CD1c-positive myeloid dendritic cell (primary cell): ENCODE results near the gene HLA-DRB1.
"Not testable (repeated sequence)": the region's sequence is repeated elsewhere in the genome, so short reads cannot be mapped to it uniquely, and the experiment has no call there.

Source experiments
- DNase-seq: peaks from one replicate; pipeline ENCODE4 v3.0.0-alpha.2; 2016; ENCODE audit errors: extremely low spot score

HLA-DRB1 gene

DNA sequence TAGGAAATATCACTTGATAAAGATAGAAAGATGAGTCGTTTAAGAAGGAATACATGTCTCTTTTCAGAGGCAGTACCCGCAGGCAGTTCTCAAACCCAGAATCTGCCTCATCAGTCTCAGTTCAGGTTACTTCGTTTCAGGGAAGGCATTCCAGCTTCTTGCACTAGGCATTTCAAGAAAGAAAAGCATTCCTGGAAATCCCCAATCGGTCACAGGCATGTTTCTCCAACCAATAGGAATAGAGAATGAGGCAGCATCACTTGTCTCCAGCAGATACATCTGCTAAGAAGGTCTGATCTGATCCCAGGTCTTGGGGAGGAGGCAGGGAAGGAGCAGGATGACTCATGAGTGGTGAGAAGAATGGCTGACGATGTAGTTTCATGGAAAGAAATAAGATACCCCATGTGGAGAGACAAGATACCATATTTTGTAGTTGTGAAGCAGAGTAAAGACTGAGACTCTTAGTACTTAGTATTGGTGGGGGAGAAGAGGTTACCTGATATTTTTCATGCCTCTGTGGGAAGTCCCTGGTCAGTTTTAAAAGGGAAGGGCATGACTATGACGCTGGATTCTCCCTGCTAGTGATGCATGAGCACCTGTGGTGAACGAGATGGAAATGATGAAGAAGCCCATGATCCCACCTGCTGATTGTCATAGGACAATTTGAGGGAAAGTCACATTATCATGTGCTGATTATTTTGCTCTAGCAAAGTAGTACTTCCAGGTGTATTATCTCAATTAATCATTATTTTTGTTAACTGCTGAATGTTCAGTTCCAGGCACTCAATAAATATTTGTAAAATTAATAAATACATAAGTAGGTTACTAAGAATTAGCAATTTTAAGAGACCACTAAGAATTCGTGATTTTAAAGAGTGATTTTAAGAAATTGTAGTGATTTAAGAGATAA, 20.3 kb upstream of the HLA-DRB1 start:
- peak; percentile 99 for DNase-seq

DNA sequence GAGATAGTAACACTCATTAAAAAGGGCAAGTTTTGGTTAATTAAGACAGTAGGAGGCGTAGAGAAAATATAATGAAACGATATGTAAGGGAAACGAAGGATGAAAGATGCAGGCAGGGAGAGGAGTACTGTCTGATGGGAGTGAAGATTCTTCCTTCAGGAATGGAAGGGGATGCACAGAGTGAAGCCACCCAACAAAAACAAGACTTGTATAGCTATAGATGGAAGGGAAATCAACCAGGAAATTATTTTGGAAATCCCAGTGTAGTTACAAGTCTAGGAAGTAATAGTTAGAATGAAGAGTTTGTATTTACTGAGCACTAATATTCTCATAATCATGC, 19.7 kb upstream of the HLA-DRB1 start:
- DNase-seq: no peak

DNA sequence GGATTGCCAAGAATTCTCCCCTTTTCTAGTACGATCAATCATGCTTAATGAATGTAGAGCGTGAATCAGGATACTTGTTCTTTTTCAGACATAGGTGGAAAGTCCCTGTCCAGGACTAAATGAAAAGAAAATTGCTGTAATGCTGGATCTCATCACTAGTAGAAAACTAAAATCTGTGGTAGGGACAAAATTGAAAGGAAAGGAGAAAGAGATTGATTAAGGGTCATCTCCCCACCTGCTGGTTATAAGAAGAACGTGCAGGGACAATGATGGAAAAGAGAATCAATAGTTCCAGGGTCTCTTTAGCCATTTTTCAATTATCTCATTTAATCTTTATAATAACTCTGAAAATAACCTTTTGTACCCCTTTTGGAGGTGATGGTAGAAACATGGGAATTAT, 18.7 kb upstream of the HLA-DRB1 start:
- no peak for DNase-seq

GRCh38 chr6:32607988-32608298, 18.3 kb upstream of the HLA-DRB1 start:
- no peak for DNase-seq

DNA sequence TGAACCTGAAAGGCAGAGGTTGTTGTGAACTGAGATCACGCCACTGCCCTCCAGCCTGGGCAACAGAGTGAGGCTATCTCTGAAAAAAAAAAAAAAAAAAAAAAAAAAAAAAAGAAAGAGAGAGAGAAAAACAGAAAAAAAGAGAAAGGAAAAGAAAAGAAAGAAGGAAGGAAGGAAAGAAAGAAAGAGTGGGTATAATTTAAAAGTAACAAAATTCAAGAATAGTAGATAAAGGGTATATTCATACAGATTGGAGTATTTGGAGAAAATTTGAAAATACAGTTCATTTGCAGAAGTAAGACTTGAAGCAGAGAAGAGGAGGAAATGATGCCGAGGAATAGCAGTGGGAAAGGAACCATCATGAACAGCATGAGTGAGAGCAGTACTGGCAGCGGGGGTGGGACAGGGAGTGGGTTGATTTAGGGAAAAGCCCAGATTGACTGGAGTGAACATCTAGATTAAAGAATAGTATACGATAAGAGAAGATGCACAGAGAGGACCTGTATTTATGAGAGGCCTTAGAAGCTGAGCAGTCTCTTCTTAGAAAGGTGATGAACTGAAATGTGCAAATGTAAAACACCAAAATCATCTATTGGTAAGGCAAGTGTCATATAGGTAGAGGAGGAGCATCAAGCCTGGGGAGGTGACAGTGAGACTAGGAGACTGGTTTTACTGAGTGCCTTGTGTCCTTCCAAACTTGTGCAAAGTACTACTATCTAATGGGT, 17.8 kb upstream of the HLA-DRB1 start:
- peak; percentile 92 for DNase-seq

DNA sequence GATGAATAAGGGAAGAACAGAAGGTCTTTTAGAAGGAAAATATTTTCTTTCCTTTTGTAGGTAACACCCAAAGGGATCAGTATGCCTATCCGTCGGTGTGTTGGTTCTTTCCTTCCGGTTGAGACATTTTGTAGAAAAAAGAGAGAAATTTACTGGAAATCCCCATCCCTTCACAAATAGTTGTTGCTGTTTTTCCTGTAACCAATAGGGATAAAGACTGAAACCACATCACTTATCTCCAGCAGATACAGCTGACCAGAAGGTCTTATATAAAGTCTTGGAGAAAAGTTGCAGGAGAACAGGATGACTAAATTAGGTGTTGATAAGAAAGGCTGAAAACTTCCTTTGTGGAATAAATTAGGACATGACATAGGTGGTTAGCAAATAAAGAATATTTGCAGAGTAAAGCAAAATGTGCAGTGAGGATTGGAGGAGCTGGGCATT, 14.8 kb upstream of the HLA-DRB1 start:
- peak; percentile 75 for DNase-seq

- peak; percentile 64 for DNase-seq
These were observed 14.2 kb upstream of the HLA-DRB1 start for GRCh38 chr6:32603888-32604287.

GRCh38 chr6:32603222-32603621, 13.6 kb upstream of the HLA-DRB1 start:
- DNase-seq: no peak

GRCh38 chr6:32602383-32602782, 12.7 kb upstream of the HLA-DRB1 start:
- DNase-seq: peak; percentile 81

DNA sequence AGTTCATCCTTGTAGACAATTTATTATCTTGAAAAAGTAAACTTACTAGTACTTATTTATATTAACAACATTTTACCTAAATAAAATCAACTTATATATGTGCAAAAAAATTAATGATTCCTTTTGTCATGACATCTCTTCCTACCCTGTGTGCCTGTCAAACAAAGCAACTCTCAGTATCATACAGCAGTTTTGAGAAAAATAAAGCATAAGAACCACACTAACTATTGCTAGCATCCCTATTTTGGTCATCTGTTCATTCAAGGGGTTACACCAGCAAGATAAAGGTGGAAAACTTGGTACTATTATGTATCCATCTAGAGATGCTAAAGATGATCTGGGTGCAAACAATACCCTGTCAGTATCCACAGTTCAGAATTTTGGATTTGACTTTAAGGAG, 7.4 kb upstream of the HLA-DRB1 start:
- DNase-seq: no peak

DNA sequence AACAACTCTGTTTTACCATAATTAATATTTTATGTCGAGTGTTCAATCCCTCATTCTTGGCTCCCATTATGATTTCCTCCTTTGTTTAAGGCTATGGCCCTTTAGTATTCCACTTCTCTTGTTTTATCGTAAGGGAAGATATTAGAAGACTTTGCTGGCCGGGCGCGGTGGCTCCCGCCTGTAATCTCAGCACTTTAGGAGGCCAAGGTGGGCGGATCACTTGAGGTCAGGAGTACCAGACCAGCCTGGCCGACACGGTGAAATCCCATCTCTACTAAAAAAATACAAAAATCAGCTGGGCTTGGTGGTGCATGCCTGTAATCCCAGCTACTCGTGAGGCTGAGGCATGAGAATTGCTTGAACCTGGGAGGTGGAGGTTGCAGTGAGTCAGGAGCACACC, 1.1 kb upstream of the HLA-DRB1 start:
- DNase-seq: not testable (repeated sequence)

GRCh38 chr6:32588156-32588555, 1.5 kb downstream of the HLA-DRB1 start:
- DNase-seq: no peak

DNA sequence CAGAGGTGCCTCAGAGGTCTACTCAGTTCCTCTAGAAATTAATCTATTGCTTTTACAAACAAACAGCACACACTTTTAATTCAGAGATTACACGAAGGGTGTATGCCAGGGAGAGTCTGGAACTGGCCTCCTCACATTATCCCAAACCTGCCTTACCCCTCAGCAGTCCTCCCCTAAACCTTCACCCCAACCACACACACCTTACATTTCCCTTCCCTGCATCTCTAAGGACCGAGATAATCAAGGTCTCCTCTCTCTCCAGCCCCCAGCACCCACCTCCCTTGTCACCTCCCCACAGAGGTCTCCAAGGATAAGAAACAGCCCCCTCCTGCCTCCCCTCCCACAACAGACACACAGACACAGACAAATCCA, 6.1 kb downstream of the HLA-DRB1 start:
- no peak for DNase-seq

- no peak for DNase-seq
These were observed 8.1 kb downstream of the HLA-DRB1 start for GRCh38 chr6:32581315-32582095.

DNA sequence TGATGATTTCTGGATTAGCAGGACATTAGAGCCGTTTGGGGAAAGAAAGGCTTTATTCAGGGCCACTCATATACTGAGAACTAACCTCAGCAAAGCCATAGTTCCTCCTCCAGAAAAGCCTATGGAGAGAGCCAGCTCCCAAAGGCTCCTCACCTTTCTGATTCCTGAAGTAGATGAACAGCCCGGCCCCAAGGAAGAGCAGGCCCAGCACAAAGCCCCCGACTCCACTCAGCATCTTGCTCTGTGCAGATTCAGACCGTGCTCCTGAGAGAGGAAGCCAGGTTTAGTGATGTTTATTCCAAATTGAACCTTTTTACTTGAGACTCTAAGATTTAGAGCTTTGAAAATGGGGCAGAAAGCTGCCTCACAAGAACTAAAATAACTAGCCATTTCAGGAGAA, 9.1 kb downstream of the HLA-DRB1 start:
- DNase-seq: no peak

GRCh38 chr6:32578962-32579361, 10.7 kb downstream of the HLA-DRB1 start:
- no peak for DNase-seq

GRCh38 chr6:32577493-32577892, 12.2 kb downstream of the HLA-DRB1 start:
- not testable (repeated sequence) for DNase-seq

DNA sequence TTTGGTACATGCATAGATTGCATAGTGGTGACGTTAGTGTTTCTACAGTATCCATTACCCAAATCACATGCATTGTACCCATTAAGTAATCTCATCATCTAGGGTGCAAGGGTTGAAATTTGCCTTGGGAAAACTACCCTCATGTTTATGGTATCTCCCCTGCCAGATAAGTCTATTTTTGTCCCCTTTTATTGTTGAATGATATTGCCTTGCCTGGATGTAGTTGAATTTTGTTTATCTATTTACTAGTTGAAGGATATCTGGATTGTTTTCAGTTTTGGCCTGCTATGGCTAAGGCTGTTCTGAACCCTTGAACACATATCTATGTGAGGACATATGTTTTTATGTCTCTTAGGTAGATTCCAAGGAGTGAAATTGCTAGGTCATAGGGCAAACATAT, 13.4 kb downstream of the HLA-DRB1 start:
- no peak for DNase-seq

DNA sequence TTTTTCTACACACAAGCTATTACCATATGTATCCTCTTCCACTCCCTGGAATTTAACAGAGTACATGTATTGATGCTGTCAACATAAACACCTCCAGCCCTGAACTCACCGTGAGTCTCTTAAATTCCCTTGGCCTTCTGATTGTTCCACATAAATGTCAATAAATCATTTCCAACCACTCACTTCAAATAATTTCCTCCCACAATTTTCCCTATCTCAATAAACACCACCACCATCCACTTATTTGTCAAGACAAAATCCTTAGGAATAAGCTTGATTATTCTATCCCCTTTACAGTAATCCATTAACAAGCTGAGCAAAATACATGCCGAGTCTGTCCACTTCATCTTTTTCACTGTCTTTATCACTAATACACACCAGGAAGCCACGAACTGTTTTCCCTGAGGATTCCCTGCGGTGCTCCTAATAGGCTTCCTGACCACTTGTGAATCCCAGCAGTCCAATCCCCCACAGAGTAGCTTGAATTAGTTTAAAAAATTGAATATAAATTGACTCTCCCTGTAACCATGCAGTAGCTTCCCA, 19.2 kb downstream of the HLA-DRB1 start:
- DNase-seq: no peak

- no peak for DNase-seq
These were observed 21.1 kb downstream of the HLA-DRB1 start for GRCh38 chr6:32568561-32568960.

DNA sequence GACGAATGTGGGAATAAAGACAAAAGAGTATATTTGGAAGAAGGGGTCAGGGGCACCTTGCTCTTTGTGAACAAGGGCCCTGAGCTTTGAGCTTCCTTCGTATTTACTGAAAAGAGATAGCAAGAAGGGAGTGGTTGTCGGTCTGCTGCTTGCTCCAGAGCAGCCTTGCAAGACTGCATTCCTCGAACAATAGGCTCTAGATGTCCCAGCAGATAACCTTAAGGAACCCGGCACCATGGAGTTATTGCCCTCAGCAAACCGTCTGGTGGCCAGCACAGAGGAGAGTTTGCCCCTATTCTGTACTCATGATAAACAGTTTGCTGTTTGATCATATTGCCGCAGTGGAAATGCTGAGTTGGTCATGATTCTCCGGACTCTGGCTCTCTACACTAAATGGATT, 22.7 kb downstream of the HLA-DRB1 start:
- no peak for DNase-seq

GRCh38 chr6:32565511-32565910, 24.1 kb downstream of the HLA-DRB1 start:
- no peak for DNase-seq
